HT1080 (cell line): ENCODE measurements around the gene SLC31A1. TPM values are rescaled to one million over a fixed set of nuclear protein-coding genes. Genes with fewer than 3 reads are reported as not detected.
"Not testable (repeated sequence)": the region's sequence is repeated elsewhere in the genome, so short reads cannot be mapped to it uniquely, and the experiment has no call there.

Source experiments
- DNase-seq: peaks from one replicate; pipeline ENCODE4 v3.0.0-alpha.2; 2015; ENCODE audit warnings: low read depth
- total RNA-seq: library from RNA; depleted of rRNA; stranded (reverse); fragments of >200 nt; shearing (Covaris generic); gene quantifications from 2 replicates; pipeline ENCODE4 v1.2.3, GENCODE V29; 2014

Gene SLC31A1
- total RNA-seq, 1 experiment from 2014 or later: 14.0 TPM

GRCh38 chr9:113261917-113262671, 40.8 kb downstream of the SLC31A1 start:
- DNase-seq: no peak

- no peak for DNase-seq
Observed at GRCh38 chr9:113266174-113266573, 44.8 kb downstream of the SLC31A1 start.

GRCh38 chr9:113267911-113268566, 46.7 kb downstream of the SLC31A1 start:
- no peak for DNase-seq

GRCh38 chr9:113269355-113269754, 48.0 kb downstream of the SLC31A1 start:
- no peak for DNase-seq

- no peak for DNase-seq
Observed at GRCh38 chr9:113269871-113270270, 48.5 kb downstream of the SLC31A1 start.

GRCh38 chr9:113274474-113275156, 53.3 kb downstream of the SLC31A1 start:
- peak; percentile 60 for DNase-seq

GRCh38 chr9:113275157-113276131, 54.1 kb downstream of the SLC31A1 start, which contains the start of the genes CDC26 and PRPF4:
CDC26 (minus strand) TSS chr9:113275572; CDS start chr9:113272507, 3,065 bp downstream.
PRPF4 (plus strand) TSS chr9:113275658; CDS start chr9:113275744, 86 bp downstream.
- peak; percentile 99 for DNase-seq

- no peak for DNase-seq
Observed at GRCh38 chr9:113278840-113279239, 57.5 kb downstream of the SLC31A1 start.

GRCh38 chr9:113281356-113281755, 60.0 kb downstream of the SLC31A1 start:
- no peak for DNase-seq

GRCh38 chr9:113289091-113289490, 67.7 kb downstream of the SLC31A1 start:
- DNase-seq: no peak

- DNase-seq: no peak
Observed at GRCh38 chr9:113290052-113290607, 68.8 kb downstream of the SLC31A1 start.

- DNase-seq: no peak
Observed at GRCh38 chr9:113293285-113293878, 72.0 kb downstream of the SLC31A1 start.

GRCh38 chr9:113296247-113296646, 74.9 kb downstream of the SLC31A1 start:
- not testable (repeated sequence) for DNase-seq

GRCh38 chr9:113296796-113297558, 75.6 kb downstream of the SLC31A1 start:
- DNase-seq: no peak

- DNase-seq: no peak
Observed at GRCh38 chr9:113298311-113298710, 77.0 kb downstream of the SLC31A1 start.

- DNase-seq: no peak
Observed at GRCh38 chr9:113298924-113299770, 77.8 kb downstream of the SLC31A1 start.

- peak; percentile 36 for DNase-seq
Observed at GRCh38 chr9:113299800-113300292, 78.5 kb downstream of the SLC31A1 start.

- DNase-seq: no peak
Observed at GRCh38 chr9:113301548-113301947, 80.2 kb downstream of the SLC31A1 start.
